ENCODE data around the gene PRG3. TPM values are rescaled to one million over a fixed set of nuclear protein-coding genes. Genes with fewer than 3 reads are reported as not detected.

The PRG3 gene
- total RNA-seq, result not detected

GRCh38 chr11:57380975-57381374, at the start of gene PRG3:
TSS of gene PRG3 (minus strand) at chr11:57381150. CDS start at chr11:57380708, 442 bp downstream.
- Histone ChIP-seq H3K27me3 (no peaks in the 10 kb centered on the region), H3K4me3 (no peak within 1 kb of the TSS), H3K4me1 (no peaks in the 10 kb centered on the region), H3K9me3 (no peaks in the 10 kb centered on the region), H3K27ac (no peak within 1 kb of the TSS), H3K36me3 (no peaks in the 10 kb centered on the region)
- TF ChIP-seq POLR2A (IDR thresholded peaks at IDR 0.05) (no peak), CTCF (IDR thresholded peaks at IDR 0.05) (no peak)
- intact Hi-C loops (cut with DNase I; ENCODE audit: low total_unique reads), result no loop called here
- no peak for DNase-seq

DNA sequence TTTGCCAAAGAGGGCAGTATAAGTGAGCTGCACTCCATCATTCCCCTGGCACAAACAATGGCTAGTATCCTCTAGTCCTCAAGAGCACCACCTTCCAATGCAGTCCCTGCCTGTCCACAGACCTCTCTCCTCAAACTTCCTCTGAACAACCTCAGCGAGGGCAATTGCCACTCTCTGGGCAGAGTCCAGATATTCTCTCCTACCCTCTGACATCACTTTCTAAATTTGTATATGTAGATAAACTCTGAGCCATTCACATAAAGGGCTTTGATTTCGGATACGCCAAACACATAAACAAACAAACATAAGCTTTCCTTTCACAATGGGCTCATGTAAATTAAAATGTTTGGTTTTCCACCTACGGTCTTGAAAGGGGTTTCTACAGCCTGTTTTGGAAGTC, 49.0 kb upstream of the PRG3 start:
- no peaks in the 10 kb centered on the region for H3K27me3 ChIP-seq
- no peak overlapping the region for H3K27ac ChIP-seq
- H3K36me3 ChIP-seq, result no peaks in the 10 kb centered on the region
- H3K4me1 ChIP-seq, result peaks cover 0 to 25% of the 10 kb centered on the region in 2 donors
- no peaks in the 10 kb centered on the region for H3K9me3 ChIP-seq
- TF ChIP-seq CTCF (IDR thresholded peaks at IDR 0.05), result no peak
- no peak for TF ChIP-seq POLR2A (IDR thresholded peaks at IDR 0.05)
- no peak for DNase-seq
- intact Hi-C loops (cut with DNase I; ENCODE audit: low total_unique reads), result no loop called here
- H3K4me3 ChIP-seq, result no peak overlapping the region

- H3K4me1 ChIP-seq, result peaks cover 0 to 25% of the 10 kb centered on the region in 2 donors
- peak overlapping the region; percentile 94 to 98 for H3K27ac ChIP-seq
- H3K27me3 ChIP-seq, result no peaks in the 10 kb centered on the region
- no peak for DNase-seq
- H3K36me3 ChIP-seq, result no peaks in the 10 kb centered on the region
- H3K9me3 ChIP-seq, result no peaks in the 10 kb centered on the region
- TF ChIP-seq CTCF (IDR thresholded peaks at IDR 0.05) (no peak), POLR2A (IDR thresholded peaks at IDR 0.05) (no peak)
- intact Hi-C loops (cut with DNase I; ENCODE audit: low total_unique reads), result no loop called here
- H3K4me3 ChIP-seq, result no peak overlapping the region
Measured at GRCh38 chr11:57428643-57429042, 47.7 kb upstream of the PRG3 start.

- Histone ChIP-seq H3K36me3 (no peaks in the 10 kb centered on the region), H3K27ac (peak overlapping the region; percentile 94 to 98), H3K27me3 (no peaks in the 10 kb centered on the region), H3K4me1 (peaks cover 0 to 25% of the 10 kb centered on the region in 2 donors), H3K4me3 (peak overlapping the region; percentile 40 to 48), H3K9me3 (no peaks in the 10 kb centered on the region)
- DNase-seq, result peak; percentile 86 to 89
- intact Hi-C loops (cut with DNase I; ENCODE audit: low total_unique reads), result no loop called here
- TF ChIP-seq POLR2A (IDR thresholded peaks at IDR 0.05) (peak in 1 of 2 donors; percentile 24), CTCF (IDR thresholded peaks at IDR 0.05) (no peak)
Measured at GRCh38 chr11:57427727-57428082, 46.8 kb upstream of the PRG3 start.

- intact Hi-C loops (cut with DNase I; ENCODE audit: low total_unique reads), result no loop called here
- Histone ChIP-seq H3K4me1 (peaks cover 0 to 25% of the 10 kb centered on the region in 2 donors), H3K4me3 (peak within 1 kb of the TSS; percentile 40 to 48), H3K27me3 (no peaks in the 10 kb centered on the region), H3K9me3 (no peaks in the 10 kb centered on the region), H3K27ac (peak within 1 kb of the TSS; percentile 94 to 98), H3K36me3 (no peaks in the 10 kb centered on the region)
- TF ChIP-seq POLR2A (IDR thresholded peaks at IDR 0.05), result peak in 1 of 2 donors; percentile 29
- TF ChIP-seq CTCF (IDR thresholded peaks at IDR 0.05), result peak in 1 of 4 experiments; percentile 6
- DNase-seq, result peak; percentile 74 to 84
Measured at GRCh38 chr11:57426929-57427726, 46.2 kb upstream of the PRG3 start, which contains the start of gene SLC43A3. TSS of gene SLC43A3 (minus strand) at chr11:57427121. CDS start at chr11:57426172, 949 bp downstream.
